Uterus (tissue), 4 donors: ENCODE measurements around the gene RNF113B. TPM values are rescaled to one million over a fixed set of nuclear protein-coding genes. Genes with fewer than 3 reads are reported as not detected.
A peak's percentile ranks its signal among the peaks of the same experiment; 100 is the strongest.

Experiments
- DNase-seq, 2 donors: peaks; one replicate each; pipeline ENCODE4 v3.0.0-alpha.2; 2019 to 2020
- H3K27ac ChIP-seq, 2 donors: fragments of 200-600 bp; sonication (generic); 1 replicate in 1 of 2; 2 replicates in 1 of 2; pipeline ENCODE4 v1.5.1; 2016 to 2018
- H3K27me3 ChIP-seq, 2 donors: fragments of 200-600 bp; sonication (generic); one replicate each; pipeline ENCODE4 v1.5.1; 2018 to 2019; ENCODE audit warnings: control low read depth in 1 of 2
- H3K36me3 ChIP-seq, 2 donors: fragments of 200-600 bp; sonication (generic); one replicate each; pipeline ENCODE4 v1.5.1; 2019; ENCODE audit warnings: control low read depth in 1 of 2
- H3K4me1 ChIP-seq, 2 donors: fragments of 200-600 bp; sonication (generic); one replicate each; pipeline ENCODE4 v1.5.1; 2018 to 2019; ENCODE audit warnings: control low read depth in 1 of 2
- H3K4me3 ChIP-seq, 2 donors: fragments of 200-600 bp; sonication (generic); 1 replicate in 1 of 2; 2 replicates in 1 of 2; pipeline ENCODE4 v1.5.1; 2018 to 2019; ENCODE audit warnings: mild to moderate bottlenecking in 1 of 2
- H3K9me3 ChIP-seq, 2 donors: fragments of 200-600 bp; sonication (generic); one replicate each; pipeline ENCODE4 v1.5.1; 2019; ENCODE audit warnings: control low read depth in 1 of 2
- POLR2A ChIP-seq, 2 donors: fragments of 450-650 bp; IDR thresholded peaks; one replicate each; pipeline ENCODE4 v1.6.1; 2016; ENCODE audit warnings: antibody characterized with exemption in 2 of 2, mild to moderate bottlenecking in 1 of 2, moderate library complexity in 1 of 2
- intact Hi-C: fragments of 100-400 bp; cut with DNase I; formaldehyde crosslinking; loops from one replicate; pipeline ENCODE4 v1.15.1; 2023; ENCODE audit warnings: low total_unique reads
- total RNA-seq, 4 donors: library from RNA; depleted of rRNA in 3 of 4; stranded (reverse); fragments of >200 nt in 3 of 4; gene quantifications; one replicate each; pipeline versions ENCODE4 v1.1.0 to v1.2.4, GENCODE V29; 2014 to 2023
- TF ChIP-seq, protein P1 (sequence below), 4 experiments: fragments of 200-600 bp in 2 of 4; fragments of 450-650 bp in 2 of 4; sonication (generic) in 2 of 4; IDR thresholded peaks; one replicate each; pipeline ENCODE4 v1.5.1; 2016 to 2019; ENCODE audit warnings: antibody characterized with exemption in 4 of 4, mild to moderate bottlenecking in 2 of 4, moderate library complexity in 1 of 4
- donor health status: DM: yes; HTN: yes; CAD: no.

RNF113B gene
- total RNA-seq, 4 donors from 2014 or later: not detected

DNA sequence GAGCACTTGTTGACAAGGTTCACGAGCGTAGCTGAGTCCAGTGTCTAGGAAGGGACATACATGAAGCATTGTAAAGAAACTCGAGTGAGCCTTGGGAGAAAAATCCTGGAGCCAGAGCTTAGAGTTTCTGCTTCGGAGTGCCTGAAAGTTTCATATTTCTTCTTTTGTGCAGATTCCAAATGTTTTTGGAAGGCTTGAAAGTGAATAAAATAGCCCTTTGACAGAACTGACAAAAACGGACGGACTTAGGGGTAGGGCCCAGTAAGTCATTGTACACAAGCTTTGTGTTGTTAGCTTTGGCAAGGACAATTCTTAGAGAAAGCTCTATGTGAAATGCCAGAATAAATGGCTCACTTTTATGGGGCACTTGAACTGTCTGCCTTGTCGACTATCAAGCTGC is 2.8 kb downstream of the RNF113B start:
- Histone ChIP-seq H3K4me1 (peaks cover 15 to 25% of the 10 kb centered on the region in 2 donors), H3K9me3 (no peaks in the 10 kb centered on the region), H3K4me3 (no peak overlapping the region), H3K27ac (peak overlapping the region in 1 of 2 donors; percentile 77), H3K36me3 (no peaks in the 10 kb centered on the region), H3K27me3 (no peaks in the 10 kb centered on the region)
- DNase-seq: no peak
- intact Hi-C loops: no loop called here
- TF ChIP-seq, protein P1, sequence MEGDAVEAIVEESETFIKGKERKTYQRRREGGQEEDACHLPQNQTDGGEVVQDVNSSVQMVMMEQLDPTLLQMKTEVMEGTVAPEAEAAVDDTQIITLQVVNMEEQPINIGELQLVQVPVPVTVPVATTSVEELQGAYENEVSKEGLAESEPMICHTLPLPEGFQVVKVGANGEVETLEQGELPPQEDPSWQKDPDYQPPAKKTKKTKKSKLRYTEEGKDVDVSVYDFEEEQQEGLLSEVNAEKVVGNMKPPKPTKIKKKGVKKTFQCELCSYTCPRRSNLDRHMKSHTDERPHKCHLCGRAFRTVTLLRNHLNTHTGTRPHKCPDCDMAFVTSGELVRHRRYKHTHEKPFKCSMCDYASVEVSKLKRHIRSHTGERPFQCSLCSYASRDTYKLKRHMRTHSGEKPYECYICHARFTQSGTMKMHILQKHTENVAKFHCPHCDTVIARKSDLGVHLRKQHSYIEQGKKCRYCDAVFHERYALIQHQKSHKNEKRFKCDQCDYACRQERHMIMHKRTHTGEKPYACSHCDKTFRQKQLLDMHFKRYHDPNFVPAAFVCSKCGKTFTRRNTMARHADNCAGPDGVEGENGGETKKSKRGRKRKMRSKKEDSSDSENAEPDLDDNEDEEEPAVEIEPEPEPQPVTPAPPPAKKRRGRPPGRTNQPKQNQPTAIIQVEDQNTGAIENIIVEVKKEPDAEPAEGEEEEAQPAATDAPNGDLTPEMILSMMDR (IDR thresholded peaks at IDR 0.05): no peak

DNA sequence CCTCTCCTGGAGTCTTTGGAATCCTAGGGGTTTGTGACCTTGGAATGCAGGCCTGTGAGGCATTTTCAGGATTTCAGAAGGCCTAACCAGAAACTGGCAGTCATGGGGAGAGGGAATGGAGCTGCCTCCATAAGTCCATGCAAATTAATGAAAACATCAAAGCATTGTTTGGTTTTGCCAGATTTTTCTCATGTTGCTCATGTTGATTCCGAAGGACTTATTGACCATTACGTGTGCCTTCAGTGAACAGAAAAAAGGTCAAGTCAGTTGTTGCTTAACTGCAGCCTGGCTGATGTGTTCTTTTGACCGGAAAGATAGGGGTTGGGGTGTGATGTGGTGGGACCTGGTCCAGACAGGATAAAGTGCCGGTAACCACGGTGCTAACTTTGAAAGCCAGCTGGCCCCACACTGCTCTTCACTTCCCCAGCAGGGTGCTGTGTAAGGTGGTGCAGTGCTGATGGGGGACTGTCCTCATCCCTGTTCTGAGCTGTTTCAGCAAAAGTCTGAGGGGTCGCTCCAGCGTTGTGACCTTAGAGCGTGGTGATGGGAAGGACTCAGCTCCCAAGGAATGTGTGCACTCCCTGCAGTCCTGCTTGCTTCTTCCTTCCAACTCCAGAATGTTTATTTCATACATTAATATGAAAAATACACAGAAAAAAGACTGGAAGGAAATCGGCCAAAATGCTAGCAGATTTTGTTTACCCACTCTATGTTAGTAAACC is 3.5 kb downstream of the RNF113B start:
- H3K4me3 ChIP-seq: no peak overlapping the region
- H3K36me3 ChIP-seq: no peaks in the 10 kb centered on the region
- no peaks in the 10 kb centered on the region for H3K9me3 ChIP-seq
- peaks cover 15 to 25% of the 10 kb centered on the region in 2 donors for H3K4me1 ChIP-seq
- TF ChIP-seq POLR2A (IDR thresholded peaks at IDR 0.05): no peak
- TF ChIP-seq, protein P1 (IDR thresholded peaks at IDR 0.05): no peak
- peak; percentile 42 to 43 for DNase-seq
- intact Hi-C loops: no loop called here
- H3K27me3 ChIP-seq: no peaks in the 10 kb centered on the region
- H3K27ac ChIP-seq: peak overlapping the region; percentile 64 to 77

- H3K27ac ChIP-seq: peak overlapping the region; percentile 64 to 77
- DNase-seq: no peak
- intact Hi-C loops: no loop called here
These were observed 4.3 kb downstream of the RNF113B start for GRCh38 chr13:98172590-98173422.

DNA sequence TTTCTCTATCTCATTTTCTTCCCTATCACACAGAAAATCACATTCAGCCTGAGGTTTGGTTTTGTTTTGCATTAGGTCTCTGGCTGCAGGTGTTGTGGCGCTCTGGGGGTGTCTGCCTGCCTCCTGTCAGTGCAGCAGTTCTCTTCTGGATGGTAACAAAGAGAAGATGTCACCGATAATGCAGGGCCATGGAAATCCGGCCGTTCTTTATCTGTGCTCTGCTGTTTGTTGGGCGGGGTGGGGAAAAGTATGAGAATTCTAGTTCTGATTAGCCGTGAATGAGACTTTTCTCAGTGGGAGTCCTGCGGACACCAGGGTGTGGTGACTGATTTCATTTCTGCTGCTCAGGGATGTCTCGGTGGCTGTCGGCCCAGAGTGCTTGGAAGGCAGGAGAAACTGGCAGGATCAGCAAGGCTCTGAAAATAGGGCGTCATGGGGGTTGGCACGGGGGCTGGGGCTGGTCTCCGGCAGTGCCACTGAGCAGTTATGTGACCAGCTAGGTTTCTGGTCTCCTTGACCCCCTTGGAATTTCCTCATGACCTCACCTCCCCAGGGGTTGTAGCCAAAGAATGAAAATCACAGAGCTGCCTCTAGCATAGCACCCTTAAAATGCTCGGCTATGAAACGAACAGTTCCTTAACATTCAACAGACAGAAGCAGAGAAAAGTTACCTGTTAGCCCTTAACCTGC is 5.0 kb downstream of the RNF113B start:
- Histone ChIP-seq H3K27ac (peak overlapping the region; percentile 64 to 77), H3K9me3 (no peaks in the 10 kb centered on the region), H3K4me3 (no peak overlapping the region), H3K36me3 (no peaks in the 10 kb centered on the region), H3K27me3 (no peaks in the 10 kb centered on the region), H3K4me1 (peaks cover 15 to 25% of the 10 kb centered on the region in 2 donors)
- no peak for TF ChIP-seq POLR2A (IDR thresholded peaks at IDR 0.05)
- TF ChIP-seq, protein P1 (IDR thresholded peaks at IDR 0.05): no peak
- intact Hi-C loops: no loop called here
- peak in 1 of 2 donors; percentile 34 for DNase-seq

More at GRCh38 chr13:98172590-98173422, 4.3 kb downstream of the RNF113B start:
- H3K27me3 ChIP-seq: no peaks in the 10 kb centered on the region
- no peak overlapping the region for H3K4me3 ChIP-seq
- H3K4me1 ChIP-seq: peaks cover 15 to 25% of the 10 kb centered on the region in 2 donors
- no peaks in the 10 kb centered on the region for H3K36me3 ChIP-seq
- TF ChIP-seq, protein P1 (IDR thresholded peaks at IDR 0.05): no peak
- TF ChIP-seq POLR2A (IDR thresholded peaks at IDR 0.05): no peak
- H3K9me3 ChIP-seq: no peaks in the 10 kb centered on the region
